Pons (tissue), 1 donor: Measurements from ENCODE around the gene CUX1.

ENCODE experiments used
- DNase-seq: peaks from one replicate; pipeline ENCODE4 v3.0.0-alpha.2; 2016; ENCODE audit warnings: low spot score

Gene CUX1

GRCh38 chr7:102248081-102248455, 430.6 kb downstream of the CUX1 start:
- DNase-seq: no peak

GRCh38 chr7:102248456-102249395, 431.3 kb downstream of the CUX1 start:
- DNase-seq: no peak

- no peak for DNase-seq
Observed at GRCh38 chr7:102251531-102252365, 434.3 kb downstream of the CUX1 start.

- DNase-seq: no peak
Observed at GRCh38 chr7:102252366-102252982, 435.0 kb downstream of the CUX1 start.

GRCh38 chr7:102253066-102253972, 435.9 kb downstream of the CUX1 start:
- DNase-seq: no peak

GRCh38 chr7:102253973-102254370, 436.5 kb downstream of the CUX1 start:
- DNase-seq: no peak

GRCh38 chr7:102254521-102254920, 437.1 kb downstream of the CUX1 start:
- no peak for DNase-seq

- DNase-seq: peak; percentile 66
Observed at GRCh38 chr7:102255501-102255900, 438.1 kb downstream of the CUX1 start.

GRCh38 chr7:102255916-102256315, 438.5 kb downstream of the CUX1 start:
- DNase-seq: peak; percentile 14

- DNase-seq: no peak
Observed at GRCh38 chr7:102258073-102258748, 440.8 kb downstream of the CUX1 start.

GRCh38 chr7:102258749-102259107, 441.3 kb downstream of the CUX1 start:
- DNase-seq: no peak

- peak; percentile 58 for DNase-seq
Observed at GRCh38 chr7:102260856-102261255, 443.4 kb downstream of the CUX1 start.

- DNase-seq: peak; percentile 69
Observed at GRCh38 chr7:102261451-102261850, 444.0 kb downstream of the CUX1 start.

GRCh38 chr7:102262546-102262945, 445.1 kb downstream of the CUX1 start:
- DNase-seq: no peak

GRCh38 chr7:102264367-102264891, 447.0 kb downstream of the CUX1 start:
- DNase-seq: no peak

- no peak for DNase-seq
Observed at GRCh38 chr7:102266541-102266940, 449.1 kb downstream of the CUX1 start.

- DNase-seq: no peak
Observed at GRCh38 chr7:102268635-102269034, 451.2 kb downstream of the CUX1 start.

GRCh38 chr7:102270178-102270887, 452.9 kb downstream of the CUX1 start:
- peak; percentile 35 for DNase-seq

GRCh38 chr7:102271158-102271798, 453.9 kb downstream of the CUX1 start:
- no peak for DNase-seq
